Loucy (cell line): ENCODE data around the gene ABCC4.

Source experiments
- H2AFZ ChIP-seq: fragments of 200-600 bp; sonication (generic); 2 replicates; pipeline ENCODE4 v1.6.0; 2016; ENCODE audit warnings: antibody characterized with exemption, mild to moderate bottlenecking, low read length, moderate library complexity
- H3F3A ChIP-seq: fragments of 200-600 bp; 2 replicates; pipeline ENCODE4 v1.6.0; 2016; ENCODE audit warnings: antibody characterized with exemption, low read depth, mild to moderate bottlenecking
- H3K27me3 ChIP-seq: fragments of 200-600 bp; sonication (generic); 2 replicates; pipeline ENCODE4 v1.6.1; 2014; ENCODE audit warnings: low read length, mild to moderate bottlenecking; ENCODE audit not compliant: insufficient read depth, poor library complexity, severe bottlenecking
- H3K36me3 ChIP-seq: fragments of 200-600 bp; sonication (generic); 2 replicates; pipeline ENCODE4 v1.6.1; 2016; ENCODE audit warnings: low read length; ENCODE audit not compliant: insufficient read depth
- H3K4me1 ChIP-seq: fragments of 200-600 bp; sonication (generic); 2 replicates; pipeline ENCODE4 v1.5.1; 2014; ENCODE audit warnings: low read length, mild to moderate bottlenecking; ENCODE audit not compliant: insufficient read depth, poor library complexity, severe bottlenecking
- H3K4me2 ChIP-seq: fragments of 200-600 bp; sonication (generic); 2 replicates; pipeline ENCODE4 v1.6.0; 2014; ENCODE audit warnings: antibody characterized with exemption, low read length, low read depth, mild to moderate bottlenecking; ENCODE audit not compliant: poor library complexity, severe bottlenecking
- H3K4me3 ChIP-seq: fragments of 200-600 bp; sonication (generic); 2 replicates; pipeline ENCODE4 v1.5.1; 2014; ENCODE audit warnings: low read length, mild to moderate bottlenecking, mixed read lengths; ENCODE audit not compliant: poor library complexity, severe bottlenecking
- H3K79me2 ChIP-seq: fragments of 200-600 bp; sonication (generic); 2 replicates; pipeline ENCODE4 v1.6.1; 2014; ENCODE audit warnings: low read length; ENCODE audit not compliant: insufficient read depth
- H3K9ac ChIP-seq: fragments of 200-600 bp; sonication (generic); 2 replicates; pipeline ENCODE4 v1.6.0; 2014; ENCODE audit warnings: mild to moderate bottlenecking, low read depth, low read length, moderate library complexity; ENCODE audit not compliant: poor library complexity, severe bottlenecking
- H3K9me2 ChIP-seq: fragments of 200-600 bp; sonication (generic); replicated peaks from 2 replicates; pipeline ENCODE4 v1.6.1; 2016; ENCODE audit warnings: low read depth, low read length, mixed read lengths
- H3K9me3 ChIP-seq: fragments of 200-600 bp; sonication (generic); 2 replicates; pipeline ENCODE4 v1.6.1; 2014; ENCODE audit warnings: mild to moderate bottlenecking, antibody characterized with exemption, low read length, low read depth; ENCODE audit not compliant: insufficient read depth
- H4K20me1 ChIP-seq: fragments of 200-600 bp; sonication (generic); 2 replicates; pipeline ENCODE4 v1.6.0; 2014; ENCODE audit warnings: antibody characterized with exemption, low read length, mild to moderate bottlenecking; ENCODE audit not compliant: insufficient read depth, poor library complexity, severe bottlenecking
- CTCF ChIP-seq: fragments of 200-600 bp; sonication (generic); conservative IDR thresholded peaks from 2 replicates; pipeline ENCODE4 v1.5.1; 2014; ENCODE audit warnings: mild to moderate bottlenecking, antibody characterized with exemption, low read length
- EZH2phosphoT487 ChIP-seq: fragments of 200-600 bp; IDR thresholded peaks from 2 replicates; pipeline ENCODE4 v1.6.1; 2018; ENCODE audit warnings: antibody characterized with exemption, mild to moderate bottlenecking, moderate library complexity, borderline replicate concordance

Gene ABCC4

DNA sequence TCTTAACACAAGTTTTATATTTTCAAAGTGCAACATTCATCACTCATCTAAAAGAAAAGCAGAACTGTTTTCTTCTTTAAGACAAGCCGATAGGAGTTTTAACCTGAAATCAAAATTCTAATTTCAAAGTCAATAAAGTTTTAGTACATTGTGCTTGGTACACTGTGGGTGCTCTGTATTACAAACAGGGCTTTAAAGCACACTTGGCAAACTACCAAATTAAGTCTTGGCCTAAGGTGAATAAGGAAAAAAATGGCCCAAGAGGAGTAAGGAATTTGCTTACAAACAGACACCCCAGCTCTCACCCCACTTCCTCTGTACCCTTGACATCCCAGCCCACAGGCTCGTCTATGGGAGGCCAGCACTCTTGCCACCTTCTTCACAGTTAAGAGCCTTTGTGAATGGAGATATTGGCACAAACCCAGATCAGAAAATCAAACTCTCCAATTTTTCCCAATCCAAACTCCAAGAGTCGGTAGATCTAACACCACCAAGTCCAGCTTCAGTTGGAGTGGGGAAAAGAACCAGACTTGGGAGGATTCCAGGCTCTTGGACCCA lies 66.0 kb downstream of the ABCC4 start:
- Histone ChIP-seq H4K20me1 (no peaks in the 10 kb centered on the region), H3K4me1 (no peaks in the 10 kb centered on the region), H3K36me3 (no peaks in the 10 kb centered on the region), H3K9me3 (no peaks in the 10 kb centered on the region), H2AFZ (no peak overlapping the region), H3K4me2 (no peak overlapping the region), H3K79me2 (no peaks in the 10 kb centered on the region), H3K4me3 (no peak overlapping the region), H3K27me3 (no peaks in the 10 kb centered on the region), H3K9ac (no peak overlapping the region), H3F3A (no peaks in the 10 kb centered on the region), H3K9me2 (no peaks in the 10 kb centered on the region)
- TF ChIP-seq EZH2phosphoT487 (no peak), CTCF (no peak)

DNA sequence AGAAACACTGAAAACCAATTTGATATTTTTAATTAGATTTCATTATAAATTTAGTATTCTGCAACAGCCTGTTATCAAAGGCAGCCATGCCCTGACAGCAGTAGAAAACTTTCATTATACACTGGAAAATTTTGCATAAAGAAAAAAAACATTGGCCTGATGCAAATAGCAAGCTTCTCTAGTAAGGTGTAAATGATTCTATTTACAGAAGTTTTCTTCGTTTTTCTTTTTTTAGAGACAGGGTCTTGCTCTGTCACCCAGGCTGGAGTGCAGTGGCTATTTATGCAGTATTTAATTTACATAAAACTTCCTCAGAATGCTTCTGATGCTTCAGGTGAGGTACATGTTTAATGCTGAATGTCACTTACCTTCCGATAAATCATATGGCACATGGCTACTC lies 67.0 kb downstream of the ABCC4 start:
- Histone ChIP-seq H3K9ac (no peak overlapping the region), H3K79me2 (no peaks in the 10 kb centered on the region), H3K4me2 (no peak overlapping the region), H4K20me1 (no peaks in the 10 kb centered on the region), H3K4me1 (no peaks in the 10 kb centered on the region), H3K27me3 (no peaks in the 10 kb centered on the region), H3K4me3 (no peak overlapping the region), H3K36me3 (no peaks in the 10 kb centered on the region), H2AFZ (no peak overlapping the region), H3K9me3 (no peaks in the 10 kb centered on the region), H3K9me2 (no peaks in the 10 kb centered on the region), H3F3A (no peaks in the 10 kb centered on the region)
- TF ChIP-seq EZH2phosphoT487 (no peak), CTCF (no peak)

DNA sequence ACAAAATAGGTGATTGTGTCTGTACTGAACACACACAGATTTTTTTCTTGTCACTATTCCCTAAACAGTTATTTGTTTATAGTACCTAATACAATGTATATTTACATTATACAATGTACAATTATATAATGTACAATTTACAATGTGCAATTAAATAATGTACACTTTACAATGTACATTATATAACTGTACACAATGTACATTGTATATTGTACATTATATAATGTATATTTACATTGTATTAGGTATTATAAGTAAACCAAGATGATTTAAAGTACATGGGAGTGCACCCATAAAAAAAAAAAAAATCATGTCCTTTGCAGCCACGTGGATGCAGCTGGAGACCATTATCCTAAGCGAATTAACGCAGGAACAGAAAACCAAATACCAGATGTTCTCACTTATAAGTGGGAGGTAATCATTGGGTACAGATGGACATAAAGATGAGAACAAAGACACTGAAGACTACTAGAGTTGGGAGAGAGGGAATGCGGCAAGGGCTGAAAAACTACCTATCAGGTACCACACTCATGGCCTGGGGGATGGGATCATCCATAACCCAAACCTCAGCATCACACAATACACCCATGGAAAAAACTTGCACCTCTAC lies 68.1 kb downstream of the ABCC4 start:
- Histone ChIP-seq H3K9ac (no peak overlapping the region), H3K79me2 (no peaks in the 10 kb centered on the region), H3K27me3 (no peaks in the 10 kb centered on the region), H3K36me3 (no peaks in the 10 kb centered on the region), H3K9me3 (no peaks in the 10 kb centered on the region), H4K20me1 (no peaks in the 10 kb centered on the region), H3K4me1 (no peaks in the 10 kb centered on the region), H2AFZ (no peak overlapping the region), H3K9me2 (no peaks in the 10 kb centered on the region), H3K4me3 (no peak overlapping the region), H3F3A (no peaks in the 10 kb centered on the region), H3K4me2 (no peak overlapping the region)
- TF ChIP-seq EZH2phosphoT487, result no peak
- no peak for TF ChIP-seq CTCF
